Tibial nerve (tissue), 4 donors: ENCODE measurements around the gene RARB.

Experiments
- CTCF ChIP-seq, 5 experiments: fragments of 200-600 bp in 3 of 5; fragments of 450-650 bp in 2 of 5; sonication (generic) in 3 of 5; IDR thresholded peaks; one replicate each; pipeline ENCODE4 v1.5.1; 2016 to 2019; ENCODE audit warnings: antibody characterized with exemption in 5 of 5, mild to moderate bottlenecking in 3 of 5, moderate library complexity in 2 of 5
- EP300 ChIP-seq, 2 donors: sonication (generic); formaldehyde crosslinking; IDR thresholded peaks; one replicate each; pipeline ENCODE4 v1.6.1; 2017; ENCODE audit warnings: antibody characterized with exemption in 2 of 2, mild to moderate bottlenecking in 1 of 2
- POLR2A ChIP-seq, 2 donors: fragments of 450-650 bp; IDR thresholded peaks; one replicate each; pipeline ENCODE4 v1.6.1; 2017; ENCODE audit warnings: antibody characterized with exemption in 2 of 2, mild to moderate bottlenecking in 2 of 2, moderate library complexity in 2 of 2

GRCh38 chr3:25426408-25426807 is 1.7 kb upstream of the RARB start:
- no peak for TF ChIP-seq CTCF (IDR thresholded peaks at IDR 0.05)
- no peak for TF ChIP-seq POLR2A (IDR thresholded peaks at IDR 0.05)
- TF ChIP-seq EP300 (IDR thresholded peaks at IDR 0.05): no peak
